Tibial nerve (tissue), 4 donors: ENCODE results near the gene FAM83C. TPM values are rescaled to one million over a fixed set of nuclear protein-coding genes. Genes with fewer than 3 reads are reported as not detected.

Experiments
- DNase-seq, 2 donors: peaks; one replicate each; pipeline ENCODE4 v3.0.0-alpha.2; 2019; ENCODE audit warnings: low spot score in 2 of 2
- H3K27ac ChIP-seq, 4 donors: fragments of 200-600 bp; sonication (generic) in 3 of 4; one replicate each; pipeline ENCODE4 v1.5.1; 2017 to 2019; ENCODE audit warnings: mild to moderate bottlenecking in 1 of 4
- H3K27me3 ChIP-seq, 2 donors: fragments of 200-600 bp; sonication (generic) in 1 of 2; one replicate each; pipeline versions ENCODE4 v1.5.1 to v1.6.0; 2017 to 2019
- H3K36me3 ChIP-seq, 3 donors: fragments of 200-600 bp; sonication (generic); one replicate each; pipeline ENCODE4 v1.5.1; 2018 to 2019
- H3K4me1 ChIP-seq, 4 donors: fragments of 200-600 bp; sonication (generic) in 3 of 4; one replicate each; pipeline ENCODE4 v1.5.1; 2017 to 2019
- H3K4me3 ChIP-seq, 4 donors: fragments of 200-600 bp; sonication (generic) in 3 of 4; one replicate each; pipeline ENCODE4 v1.5.1; 2017 to 2019; ENCODE audit warnings: mild to moderate bottlenecking in 1 of 4, moderate library complexity in 1 of 4
- H3K9me3 ChIP-seq, 4 donors: fragments of 200-600 bp; sonication (generic) in 3 of 4; one replicate each; pipeline ENCODE4 v1.5.1; 2017 to 2019
- EP300 ChIP-seq, 2 donors: sonication (generic); formaldehyde crosslinking; IDR thresholded peaks; one replicate each; pipeline ENCODE4 v1.6.1; 2017; ENCODE audit warnings: antibody characterized with exemption in 2 of 2, mild to moderate bottlenecking in 1 of 2
- POLR2A ChIP-seq, 2 donors: fragments of 450-650 bp; IDR thresholded peaks; one replicate each; pipeline ENCODE4 v1.6.1; 2017; ENCODE audit warnings: antibody characterized with exemption in 2 of 2, mild to moderate bottlenecking in 2 of 2, moderate library complexity in 2 of 2
- WGBS, 2 donors: methylation state at CpG; one replicate each; pipeline ENCODE4 v1.1.5; 2018; 5-methylcytosine and 5-hydroxymethylcytosine counted together
- total RNA-seq, 4 donors: library from RNA; depleted of rRNA; stranded (reverse); fragments of >200 nt; gene quantifications; one replicate each; pipeline ENCODE4 v1.1.0, GENCODE V29; 2016
- TF ChIP-seq, protein P1 (sequence below), 5 experiments: fragments of 200-600 bp in 3 of 5; fragments of 450-650 bp in 2 of 5; sonication (generic) in 3 of 5; IDR thresholded peaks; one replicate each; pipeline ENCODE4 v1.5.1; 2016 to 2019; ENCODE audit warnings: antibody characterized with exemption in 5 of 5, mild to moderate bottlenecking in 3 of 5, moderate library complexity in 2 of 5

The FAM83C gene
- total RNA-seq, 4 donors from 2014 or later, result not detected

DNA sequence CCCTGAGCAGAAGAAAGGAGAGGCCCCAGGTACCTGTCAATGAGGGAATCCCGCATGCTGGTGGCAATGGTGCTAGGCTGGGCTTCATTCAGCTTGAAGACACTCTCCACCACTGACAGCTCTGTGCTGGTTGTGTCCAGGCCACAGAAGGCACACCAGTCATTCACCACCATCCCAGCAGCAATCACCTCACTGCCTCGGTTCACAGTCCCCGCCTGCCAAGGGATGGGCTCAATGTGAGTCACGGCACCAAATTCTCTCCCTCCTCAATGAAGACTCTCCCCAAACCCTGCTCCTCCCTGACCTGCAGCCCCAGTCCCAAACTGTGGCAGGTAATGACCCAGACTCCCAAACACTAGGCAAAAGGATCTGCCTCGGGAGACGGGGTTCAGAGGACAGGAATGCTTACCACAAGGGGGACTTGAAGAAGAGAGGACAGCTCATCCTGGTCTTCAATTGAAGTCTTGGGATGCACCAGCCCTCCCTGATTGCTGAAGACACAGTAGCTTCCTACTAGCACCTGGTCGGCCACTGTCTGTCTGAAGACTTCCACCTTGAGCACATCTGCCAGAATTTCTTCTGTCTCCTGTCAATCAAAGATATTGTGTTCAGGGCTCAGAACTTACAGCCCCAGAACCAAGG, 12.6 kb downstream of the FAM83C start:
- no peaks in the 10 kb centered on the region for H3K27me3 ChIP-seq
- peaks cover 0 to 40% (median 13%) of the 10 kb centered on the region in 3 donors for H3K36me3 ChIP-seq
- 85 to 90% methylated on average over 7 of the region's 7 CpGs for WGBS, 2 donors
- H3K27ac ChIP-seq, result peak overlapping the region in 1 of 4 donors; percentile 95
- H3K4me3 ChIP-seq, result no peak overlapping the region
- no peaks in the 10 kb centered on the region for H3K9me3 ChIP-seq
- H3K4me1 ChIP-seq, result peaks cover 0 to 44% (median 20%) of the 10 kb centered on the region in 4 donors
- no peak for DNase-seq
- TF ChIP-seq EP300 (IDR thresholded peaks at IDR 0.05), result no peak
- no peak for TF ChIP-seq POLR2A (IDR thresholded peaks at IDR 0.05)
- TF ChIP-seq, protein P1, sequence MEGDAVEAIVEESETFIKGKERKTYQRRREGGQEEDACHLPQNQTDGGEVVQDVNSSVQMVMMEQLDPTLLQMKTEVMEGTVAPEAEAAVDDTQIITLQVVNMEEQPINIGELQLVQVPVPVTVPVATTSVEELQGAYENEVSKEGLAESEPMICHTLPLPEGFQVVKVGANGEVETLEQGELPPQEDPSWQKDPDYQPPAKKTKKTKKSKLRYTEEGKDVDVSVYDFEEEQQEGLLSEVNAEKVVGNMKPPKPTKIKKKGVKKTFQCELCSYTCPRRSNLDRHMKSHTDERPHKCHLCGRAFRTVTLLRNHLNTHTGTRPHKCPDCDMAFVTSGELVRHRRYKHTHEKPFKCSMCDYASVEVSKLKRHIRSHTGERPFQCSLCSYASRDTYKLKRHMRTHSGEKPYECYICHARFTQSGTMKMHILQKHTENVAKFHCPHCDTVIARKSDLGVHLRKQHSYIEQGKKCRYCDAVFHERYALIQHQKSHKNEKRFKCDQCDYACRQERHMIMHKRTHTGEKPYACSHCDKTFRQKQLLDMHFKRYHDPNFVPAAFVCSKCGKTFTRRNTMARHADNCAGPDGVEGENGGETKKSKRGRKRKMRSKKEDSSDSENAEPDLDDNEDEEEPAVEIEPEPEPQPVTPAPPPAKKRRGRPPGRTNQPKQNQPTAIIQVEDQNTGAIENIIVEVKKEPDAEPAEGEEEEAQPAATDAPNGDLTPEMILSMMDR (IDR thresholded peaks at IDR 0.05), result no peak

DNA sequence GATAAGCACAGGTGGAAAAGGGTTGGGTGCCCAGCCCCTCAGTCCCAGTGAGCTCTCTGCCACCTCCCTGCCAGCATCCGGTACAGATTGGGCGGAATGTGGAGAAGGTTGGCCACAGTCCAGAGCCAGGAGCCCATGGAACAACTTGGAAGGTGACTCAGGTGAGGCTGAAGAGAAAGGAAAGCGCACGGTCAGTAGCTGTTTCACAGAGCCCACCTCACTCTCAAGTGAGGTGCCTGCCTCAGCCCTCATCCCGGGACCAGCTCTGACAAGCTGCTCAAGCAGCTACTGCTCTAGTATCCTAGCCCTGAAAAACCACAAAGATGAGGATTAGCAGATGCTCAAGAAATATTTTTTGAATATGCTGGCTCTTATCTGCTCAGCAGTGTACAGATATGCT, 13.2 kb downstream of the FAM83C start:
- Histone ChIP-seq H3K27me3 (no peaks in the 10 kb centered on the region), H3K4me1 (peaks cover 0 to 44% (median 20%) of the 10 kb centered on the region in 4 donors), H3K9me3 (no peaks in the 10 kb centered on the region), H3K4me3 (no peak overlapping the region), H3K27ac (peak overlapping the region; percentile 82 to 97 (median 96)), H3K36me3 (peaks cover 0 to 46% (median 13%) of the 10 kb centered on the region in 3 donors)
- TF ChIP-seq, protein P1 (IDR thresholded peaks at IDR 0.05), result no peak
- TF ChIP-seq POLR2A (IDR thresholded peaks at IDR 0.05), result no peak
- no peak for TF ChIP-seq EP300 (IDR thresholded peaks at IDR 0.05)
- 94 to 98% methylated on average over 5 of the region's 5 CpGs for WGBS, 2 donors
- no peak for DNase-seq

DNA sequence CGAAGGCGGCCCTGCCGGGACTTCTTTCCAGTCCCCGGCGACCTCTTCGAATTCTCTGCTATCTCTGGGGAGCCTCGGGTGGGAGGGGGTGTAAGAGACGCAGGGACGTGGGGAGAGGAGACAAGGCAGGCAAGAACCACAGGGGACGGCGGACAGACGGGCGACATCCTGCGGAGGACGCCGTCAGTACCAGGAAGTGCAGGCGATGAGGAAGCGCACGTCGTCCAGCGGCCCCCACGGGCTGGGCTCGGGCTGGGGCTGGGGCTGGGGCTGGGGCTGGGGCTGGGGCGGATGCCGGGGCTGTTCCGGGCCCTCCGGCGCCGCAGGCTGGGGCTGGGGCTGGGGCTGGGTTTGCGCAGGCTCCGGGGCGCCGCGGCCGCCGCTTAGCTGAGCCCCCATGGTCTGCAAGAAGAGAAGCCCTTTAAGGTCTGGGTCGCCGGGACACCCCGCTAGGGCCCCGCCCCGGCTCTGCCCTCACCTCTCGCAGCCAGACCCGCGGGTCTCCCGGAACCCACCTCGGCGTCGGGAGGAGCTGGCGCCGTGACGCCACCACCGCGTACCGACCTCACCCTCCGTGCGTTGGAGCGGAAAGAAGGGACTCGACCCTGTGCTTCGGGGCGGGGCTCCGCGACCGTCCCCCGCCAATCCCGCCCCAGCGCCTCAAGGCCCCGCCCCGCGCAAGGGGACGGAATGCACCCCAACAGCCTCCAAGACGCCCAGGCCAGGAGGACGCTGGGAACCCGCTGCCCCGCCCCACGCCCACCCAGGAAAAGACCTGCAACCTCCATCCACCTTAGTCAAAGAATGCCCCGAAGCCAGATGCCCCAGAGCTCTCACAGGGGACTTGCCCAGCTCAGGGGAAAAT, 14.5 kb downstream of the FAM83C start, which contains the start of gene MMP24OS:
Gene MMP24OS, minus strand, starts transcription at position 592 of the 865 bp plus-strand sequence. Its CDS starts 193 bp downstream, at position 399.
- TF ChIP-seq EP300 (IDR thresholded peaks at IDR 0.05), result peak; percentile 80 to 96
- TF ChIP-seq POLR2A (IDR thresholded peaks at IDR 0.05), result peak; percentile 88 to 96
- TF ChIP-seq, protein P1 (IDR thresholded peaks at IDR 0.05), result peak in 3 of 5 experiments; percentile 16 to 46 (median 19)
- peaks cover 0 to 54% (median 13%) of the 10 kb centered on the region in 3 donors for H3K36me3 ChIP-seq
- peak; percentile 81 to 82 for DNase-seq

DNA sequence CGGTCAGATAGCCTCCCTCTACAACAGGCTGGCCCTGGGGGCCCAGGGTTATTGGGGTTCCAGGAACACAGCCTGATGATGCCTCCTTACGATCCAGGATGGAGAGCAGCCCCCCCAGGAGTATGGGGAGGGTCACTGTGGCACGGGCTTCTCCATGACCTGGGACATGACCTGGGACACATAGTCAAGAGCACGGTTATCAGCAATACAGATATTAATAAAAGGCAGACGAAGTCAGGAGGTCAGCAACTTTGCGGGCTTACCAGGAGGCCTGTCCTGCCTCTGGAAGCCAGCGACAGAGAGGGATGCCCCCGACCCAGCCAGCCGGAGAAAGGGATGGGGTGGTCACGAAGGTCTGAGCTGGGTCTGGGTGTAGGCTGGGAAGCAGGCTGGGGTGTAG, 15.1 kb downstream of the FAM83C start:
- TF ChIP-seq POLR2A (IDR thresholded peaks at IDR 0.05), result no peak
- TF ChIP-seq EP300 (IDR thresholded peaks at IDR 0.05), result no peak
- TF ChIP-seq, protein P1 (IDR thresholded peaks at IDR 0.05), result no peak
- peaks cover 0 to 29% (median 8%) of the 10 kb centered on the region in 4 donors for H3K4me1 ChIP-seq
- WGBS, 2 donors, result 6% methylated on average over 10 of the region's 10 CpGs

More for the DNA sequence above, 14.5 kb downstream of the FAM83C start, which contains the start of gene MMP24OS:
- WGBS, 2 donors, result 0 to 1% methylated on average over 8 to 41 of the region's 76 CpGs
- H3K4me1 ChIP-seq, result peaks cover 0 to 36% (median 9%) of the 10 kb centered on the region in 4 donors
- H3K27me3 ChIP-seq, result no peaks in the 10 kb centered on the region
- peak within 1 kb of the TSS; percentile 82 to 97 (median 96) for H3K27ac ChIP-seq
- peak within 1 kb of the TSS; percentile 65 to 85 (median 69) for H3K4me3 ChIP-seq
- H3K9me3 ChIP-seq, result no peaks in the 10 kb centered on the region

More for the DNA sequence above, 15.1 kb downstream of the FAM83C start:
- no peak for DNase-seq
- no peaks in the 10 kb centered on the region for H3K27me3 ChIP-seq
- H3K9me3 ChIP-seq, result no peaks in the 10 kb centered on the region
- H3K36me3 ChIP-seq, result peaks cover 0 to 54% (median 13%) of the 10 kb centered on the region in 3 donors
- peak overlapping the region; percentile 82 to 97 (median 96) for H3K27ac ChIP-seq
- peak overlapping the region; percentile 65 to 85 (median 69) for H3K4me3 ChIP-seq
